NCI-H1417 treated with DMSO at 0.1 percent for 48 hours (cell line): Measurements from ENCODE around the gene ASCC1.
"Not testable (repeated sequence)": the region's sequence is repeated elsewhere in the genome, so short reads cannot be mapped to it uniquely, and the experiment has no call there.

Experiments
- DNase-seq: peaks from one replicate; lab custom pipeline; 2025; lab: John Stamatoyannopoulos, UW

ASCC1 gene

GRCh38 chr10:72215611-72216549 lies at the start of gene ASCC1, which contains the start of gene ANAPC16:
Gene ASCC1, minus strand, starts transcription at chr10:72216276. Its CDS starts 2,978 bp downstream, at chr10:72213298.
Gene ANAPC16, plus strand, starts transcription at chr10:72216012. Its CDS starts 7,903 bp downstream, at chr10:72223915.
- peak; percentile 56 for DNase-seq

GRCh38 chr10:72265508-72265907 lies 49.4 kb upstream of the ASCC1 start:
- no peak for DNase-seq

- no peak for DNase-seq
These were observed 48.5 kb upstream of the ASCC1 start for GRCh38 chr10:72264536-72264935.

- DNase-seq, result peak; percentile 39
These were observed 47.7 kb upstream of the ASCC1 start for GRCh38 chr10:72263613-72264241.

GRCh38 chr10:72261784-72262404 lies 45.8 kb upstream of the ASCC1 start:
- DNase-seq, result no peak

GRCh38 chr10:72260976-72261783 lies 45.1 kb upstream of the ASCC1 start:
- DNase-seq, result no peak

GRCh38 chr10:72260239-72260975 lies 44.3 kb upstream of the ASCC1 start:
- peak; percentile 25 for DNase-seq

GRCh38 chr10:72259491-72260238 lies 43.6 kb upstream of the ASCC1 start:
- no peak for DNase-seq

GRCh38 chr10:72258617-72259016 lies 42.5 kb upstream of the ASCC1 start:
- no peak for DNase-seq

GRCh38 chr10:72257051-72257892 lies 41.2 kb upstream of the ASCC1 start:
- DNase-seq, result no peak

GRCh38 chr10:72255977-72256729 lies 40.1 kb upstream of the ASCC1 start:
- no peak for DNase-seq

- DNase-seq, result no peak
These were observed 38.9 kb upstream of the ASCC1 start for GRCh38 chr10:72254813-72255568.

- no peak for DNase-seq
These were observed 37.5 kb upstream of the ASCC1 start for GRCh38 chr10:72253578-72253977.

GRCh38 chr10:72252972-72253371 lies 36.9 kb upstream of the ASCC1 start:
- no peak for DNase-seq

GRCh38 chr10:72251635-72252034 lies 35.6 kb upstream of the ASCC1 start:
- no peak for DNase-seq

GRCh38 chr10:72250666-72251065 lies 34.6 kb upstream of the ASCC1 start:
- no peak for DNase-seq

GRCh38 chr10:72249176-72249862 lies 33.2 kb upstream of the ASCC1 start:
- DNase-seq, result not testable (repeated sequence)
